Retinal pigment epithelial cell (primary cell): ENCODE data around the gene ACTR3C.

Experiments
- DNase-seq: peaks from one replicate; pipeline ENCODE4 v3.0.0-alpha.2; 2010; ENCODE audit warnings: low read depth
- H3K4me3 ChIP-seq: 2 replicates; pipeline ENCODE4 v1.5.1; 2011; ENCODE audit warnings: mild to moderate bottlenecking, low read length, control low read depth, moderate library complexity
- CTCF ChIP-seq: conservative IDR thresholded peaks from 2 replicates; pipeline ENCODE4 v1.5.1; 2011; ENCODE audit warnings: low read depth, low read length, control low read depth, inconsistent platforms

The ACTR3C gene

GRCh38 chr7:150334108-150334507, 10.8 kb upstream of the ACTR3C start:
- DNase-seq = no peak
- H3K4me3 ChIP-seq = no peak overlapping the region
- TF ChIP-seq CTCF = no peak

- H3K4me3 ChIP-seq = no peak overlapping the region
- DNase-seq = no peak
- TF ChIP-seq CTCF = no peak
Measured at GRCh38 chr7:150333659-150334058, 10.3 kb upstream of the ACTR3C start.

- H3K4me3 ChIP-seq = no peak overlapping the region
- DNase-seq = no peak
- TF ChIP-seq CTCF = no peak
Measured at GRCh38 chr7:150332852-150333635, 9.7 kb upstream of the ACTR3C start.

- TF ChIP-seq CTCF = no peak
- no peak overlapping the region for H3K4me3 ChIP-seq
- no peak for DNase-seq
Measured at GRCh38 chr7:150330211-150330885, 7.0 kb upstream of the ACTR3C start.

- no peak overlapping the region for H3K4me3 ChIP-seq
- no peak for DNase-seq
- TF ChIP-seq CTCF = no peak
Measured at GRCh38 chr7:150329331-150330120, 6.2 kb upstream of the ACTR3C start.

GRCh38 chr7:150327308-150327707, 4.0 kb upstream of the ACTR3C start:
- H3K4me3 ChIP-seq = no peak overlapping the region
- no peak for TF ChIP-seq CTCF

More at GRCh38 chr7:150327308-150327707, 4.0 kb upstream of the ACTR3C start:
- DNase-seq = no peak
